Renal cortex interstitium (tissue), 11 donors: ENCODE measurements around the gene ACVR1C. TPM values are rescaled to one million over a fixed set of nuclear protein-coding genes. Genes with fewer than 3 reads are reported as not detected.

ENCODE experiments used
- DNase-seq, 11 donors: peaks; one replicate each; pipeline ENCODE4 v3.0.0-alpha.2; 2013; ENCODE audit warnings: low read depth in 9 of 11, low spot score in 4 of 11; ENCODE audit errors: extremely low read depth in 1 of 11
- polyA plus RNA-seq, 3 donors: library from polyadenylated mRNA; unstranded; fragments of 120-200 nt; gene quantifications; one replicate each; pipeline ENCODE4 v1.2.1, GENCODE V29; 2013; ENCODE audit not compliant: insufficient read length in 3 of 3

The ACVR1C gene
- polyA plus RNA-seq, 3 donors, result 0.13 to 0.23 (median 0.17) TPM

DNA sequence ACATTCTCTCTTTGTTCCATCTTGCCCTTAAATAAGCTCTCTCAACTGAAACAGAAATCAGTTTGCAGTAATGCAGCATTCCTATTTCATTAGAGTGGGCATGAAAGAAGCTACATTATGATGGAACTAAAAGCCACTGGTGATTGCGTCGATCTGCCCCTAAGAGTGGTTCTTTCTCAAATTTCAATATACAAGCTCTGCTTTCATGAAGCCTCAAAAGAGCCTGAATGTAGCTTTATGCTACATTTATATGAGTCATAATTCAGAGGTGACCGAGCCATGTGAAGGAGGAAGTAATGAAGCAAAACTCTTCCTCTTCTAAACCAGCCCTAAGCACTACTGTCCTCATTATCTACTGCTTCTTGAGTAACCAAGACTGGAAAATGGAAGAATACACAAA is 120.0 kb downstream of the ACVR1C start:
- no peak for DNase-seq

DNA sequence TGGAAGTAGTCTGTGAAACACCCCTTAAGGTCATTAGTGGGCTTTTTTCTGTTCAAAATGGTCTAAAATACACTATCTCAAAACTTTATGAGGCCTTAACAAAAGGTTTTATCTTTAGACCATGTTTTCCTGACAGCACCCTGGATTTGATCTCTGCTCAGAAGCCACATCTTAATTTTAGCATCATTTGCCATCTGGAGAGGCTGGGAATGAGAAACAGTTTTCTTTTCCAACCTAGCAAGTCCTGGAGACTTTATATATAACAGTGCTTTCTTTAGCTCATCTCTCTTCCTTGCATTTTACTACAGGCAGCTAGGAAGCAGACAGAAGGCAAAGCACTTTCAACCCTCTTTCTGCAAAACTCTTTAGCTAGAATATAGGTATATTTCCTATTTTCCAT is 122.1 kb downstream of the ACVR1C start:
- DNase-seq, result no peak

GRCh38 chr2:157504623-157505022 is 124.0 kb downstream of the ACVR1C start:
- DNase-seq, result no peak

DNA sequence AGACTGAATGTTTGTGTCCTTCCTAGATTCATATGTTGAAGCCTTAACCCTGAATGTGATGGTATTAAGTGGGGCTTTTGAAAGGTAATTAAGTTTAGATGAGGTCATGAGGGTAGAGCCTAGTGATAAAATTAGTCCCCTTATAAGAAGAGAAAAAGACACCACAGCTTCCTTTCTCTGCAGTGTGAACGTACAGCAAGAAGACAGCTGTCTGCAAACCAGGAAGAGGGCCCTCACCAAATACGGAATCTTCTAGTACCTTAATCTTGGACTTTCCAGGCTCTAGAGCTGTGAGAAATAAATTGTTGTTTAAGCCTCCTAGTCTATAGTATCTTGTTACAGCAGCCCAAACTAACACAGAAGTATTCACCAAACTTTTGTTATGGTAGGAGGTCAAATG is 127.6 kb downstream of the ACVR1C start:
- no peak for DNase-seq

DNA sequence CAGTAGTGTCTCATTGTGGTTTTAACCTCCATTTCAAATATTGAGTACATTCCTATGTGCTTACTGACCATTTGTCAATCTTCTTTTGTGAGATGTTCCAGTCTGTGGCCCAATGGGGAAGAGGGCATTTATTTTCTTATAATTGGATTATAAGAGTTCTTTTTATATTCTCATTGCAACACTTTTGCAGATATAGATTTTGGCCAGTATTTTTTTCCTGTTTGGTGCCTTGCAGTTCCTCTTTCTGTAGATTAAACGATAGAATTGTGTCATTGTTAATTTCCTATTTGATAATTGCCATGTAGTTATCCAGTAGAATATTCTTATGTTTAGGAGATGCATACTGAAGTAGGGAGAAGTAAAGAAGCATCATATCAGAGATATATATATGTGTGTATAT is 128.3 kb downstream of the ACVR1C start:
- no peak for DNase-seq

DNA sequence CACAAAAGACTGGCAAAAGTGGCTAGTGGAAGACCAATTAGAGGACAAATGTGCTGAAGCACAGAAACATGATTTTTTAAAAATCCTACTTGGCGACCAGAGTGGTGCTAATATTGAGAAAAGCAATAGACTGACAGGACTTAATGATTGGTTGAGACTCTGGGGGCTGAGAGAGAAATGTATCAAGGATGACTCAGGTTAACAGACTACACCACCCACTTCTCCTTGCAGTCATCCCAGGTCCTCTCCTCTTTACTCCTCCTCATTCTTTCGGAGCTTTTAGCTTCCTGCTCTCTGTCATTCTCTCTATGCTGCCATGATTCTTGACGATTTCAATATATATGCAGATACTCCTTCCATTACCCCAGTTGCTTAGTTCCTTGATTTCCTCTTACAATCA is 130.2 kb downstream of the ACVR1C start:
- no peak for DNase-seq

DNA sequence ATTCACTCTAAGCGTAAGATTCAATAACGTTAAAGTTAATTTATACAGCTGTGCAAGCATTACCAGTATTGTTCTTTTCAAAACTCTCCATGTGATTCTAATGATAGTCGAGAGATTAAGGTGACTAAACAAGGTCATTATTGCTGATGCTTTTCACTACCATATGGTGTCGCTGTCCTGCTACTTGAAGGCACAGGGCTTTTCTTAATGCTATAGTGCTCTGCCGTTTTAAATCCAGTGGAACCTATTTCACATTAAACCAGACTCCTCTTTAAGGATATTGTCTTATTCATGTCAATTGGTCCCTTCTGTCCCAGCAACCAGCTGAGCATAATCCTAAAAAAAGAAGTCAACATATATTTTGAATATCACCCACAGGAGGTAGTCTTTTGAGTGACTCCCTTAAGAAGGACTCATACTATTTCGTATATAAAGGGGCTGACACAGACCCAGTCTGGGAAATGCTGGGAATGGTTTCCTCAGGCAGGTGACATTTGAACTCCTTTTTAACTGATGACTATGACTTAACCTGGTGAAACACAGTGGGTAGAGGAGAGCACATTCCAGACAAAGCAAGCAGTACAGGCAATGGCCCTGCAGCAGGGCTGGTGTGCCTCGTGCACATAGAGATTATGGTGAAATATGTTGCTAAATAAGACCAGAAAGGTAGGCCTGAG is 130.9 kb downstream of the ACVR1C start:
- peak in 1 of 11 donors; percentile 8 for DNase-seq

DNA sequence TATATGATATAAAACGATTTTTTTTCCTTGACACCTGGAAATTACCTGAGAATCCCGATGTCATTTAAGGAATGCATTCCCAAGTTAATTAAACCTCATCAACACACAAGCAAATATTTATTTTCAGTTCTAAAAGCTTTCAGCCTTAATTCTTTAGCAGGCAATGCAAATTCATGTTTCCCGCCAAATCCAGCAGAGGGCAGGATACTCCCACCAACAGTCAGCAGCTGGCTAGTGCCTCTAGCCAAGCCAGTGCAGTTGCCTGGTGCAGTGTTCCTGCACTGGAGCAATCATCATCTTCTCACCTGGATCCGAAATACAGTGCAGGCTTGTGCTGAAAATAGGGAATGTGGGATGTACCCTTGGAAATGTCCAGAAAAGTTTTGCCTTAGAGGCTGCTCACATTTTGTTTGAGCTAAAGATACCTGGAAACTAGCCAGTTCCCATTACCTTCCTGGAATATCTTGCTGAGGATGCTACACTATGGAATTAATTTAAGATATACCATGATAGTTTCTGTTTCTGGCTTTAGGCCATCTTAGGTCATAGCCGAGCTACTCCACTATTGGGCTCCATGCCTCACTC is 136.4 kb downstream of the ACVR1C start:
- DNase-seq, result peak; percentile 17 to 63 (median 38)

- DNase-seq, result no peak
Observed at GRCh38 chr2:157489983-157490382, 138.7 kb downstream of the ACVR1C start.

DNA sequence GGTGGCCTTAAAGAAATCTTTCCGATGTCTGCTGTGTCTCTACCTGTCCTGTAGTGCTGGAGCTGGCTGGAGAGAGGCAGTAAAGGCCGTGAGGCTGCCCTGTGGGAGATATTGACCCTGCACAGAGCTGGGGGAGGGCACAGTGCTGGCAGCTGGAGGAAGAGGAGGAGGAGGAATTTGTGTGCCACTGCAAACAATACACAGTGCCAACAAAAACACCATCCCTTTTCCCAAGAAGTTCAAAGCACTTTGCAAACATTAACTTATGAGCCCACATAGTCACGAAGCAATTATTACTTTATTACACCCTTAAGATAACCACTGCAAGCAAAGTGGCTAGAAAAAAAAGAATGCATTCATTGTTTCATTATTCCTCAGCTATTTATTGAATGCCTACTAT is 139.8 kb downstream of the ACVR1C start:
- DNase-seq, result peak in 1 of 11 donors; percentile 21

GRCh38 chr2:157487747-157488146 is 140.9 kb downstream of the ACVR1C start:
- no peak for DNase-seq

- no peak for DNase-seq
Observed at GRCh38 chr2:157487271-157487610, 141.4 kb downstream of the ACVR1C start.

GRCh38 chr2:157486596-157487270 is 141.9 kb downstream of the ACVR1C start:
- no peak for DNase-seq

GRCh38 chr2:157480182-157480961 is 148.3 kb downstream of the ACVR1C start:
- no peak for DNase-seq

DNA sequence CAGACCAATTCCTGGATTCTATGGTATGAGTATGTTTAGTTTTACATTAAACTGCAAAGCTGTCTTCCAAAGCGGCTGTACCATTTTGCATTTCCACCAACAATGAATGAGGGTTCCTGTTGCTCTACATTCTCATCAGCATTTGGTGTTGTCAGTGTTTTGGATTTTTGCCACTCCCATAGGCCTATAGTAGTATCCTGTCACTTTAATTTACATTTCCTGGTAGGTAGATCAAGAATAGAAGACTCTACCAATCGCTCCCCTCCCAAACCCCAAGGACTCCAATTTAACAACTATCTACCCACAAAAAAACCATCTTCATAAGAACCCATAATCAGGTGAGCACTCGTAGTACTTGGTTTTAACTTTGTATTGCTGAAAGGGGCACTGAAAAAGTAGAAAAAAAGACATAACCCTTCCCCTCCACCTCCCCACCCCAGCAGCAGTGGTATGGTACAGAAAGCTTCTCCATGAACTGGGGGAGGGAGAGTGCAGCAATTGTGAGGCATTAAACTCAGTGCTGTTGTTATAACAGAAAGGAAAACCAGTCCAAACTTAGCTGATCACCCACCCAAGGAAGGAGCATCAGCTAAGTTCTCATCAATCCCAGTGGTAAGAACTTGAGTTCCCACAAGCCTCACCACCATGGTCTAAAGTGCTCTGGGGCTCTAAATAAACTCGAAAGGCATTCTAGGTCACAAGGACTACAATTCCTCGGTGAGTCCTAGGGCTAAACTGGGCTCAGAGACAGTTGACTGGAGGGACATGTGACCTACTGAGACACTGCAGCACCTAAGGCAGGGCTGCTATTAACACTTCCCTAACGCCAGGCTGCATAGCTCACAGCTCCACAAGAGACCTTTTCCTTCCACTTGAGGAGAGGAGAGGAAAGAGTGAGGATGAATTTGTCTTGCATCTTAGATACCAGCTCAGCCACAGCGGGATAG is 149.3 kb downstream of the ACVR1C start:
- no peak for DNase-seq

DNA sequence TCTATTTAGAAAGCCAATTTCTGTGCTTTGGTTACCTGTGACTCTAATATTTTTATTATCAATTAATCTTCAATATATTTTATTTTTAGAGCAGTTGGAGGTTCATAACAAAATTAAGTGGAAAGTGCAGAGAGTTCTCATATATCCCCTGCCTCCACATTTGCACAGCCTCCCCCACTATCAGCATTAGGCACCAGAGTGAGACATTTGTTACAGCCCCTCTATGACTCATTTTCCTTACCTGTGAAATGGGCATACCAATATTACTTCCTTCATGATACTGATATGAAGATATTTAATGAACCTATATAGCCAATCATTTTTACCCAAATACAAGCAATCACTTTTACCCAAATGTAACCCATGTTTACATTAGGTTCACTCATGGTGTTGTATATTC is 150.7 kb downstream of the ACVR1C start:
- no peak for DNase-seq

DNA sequence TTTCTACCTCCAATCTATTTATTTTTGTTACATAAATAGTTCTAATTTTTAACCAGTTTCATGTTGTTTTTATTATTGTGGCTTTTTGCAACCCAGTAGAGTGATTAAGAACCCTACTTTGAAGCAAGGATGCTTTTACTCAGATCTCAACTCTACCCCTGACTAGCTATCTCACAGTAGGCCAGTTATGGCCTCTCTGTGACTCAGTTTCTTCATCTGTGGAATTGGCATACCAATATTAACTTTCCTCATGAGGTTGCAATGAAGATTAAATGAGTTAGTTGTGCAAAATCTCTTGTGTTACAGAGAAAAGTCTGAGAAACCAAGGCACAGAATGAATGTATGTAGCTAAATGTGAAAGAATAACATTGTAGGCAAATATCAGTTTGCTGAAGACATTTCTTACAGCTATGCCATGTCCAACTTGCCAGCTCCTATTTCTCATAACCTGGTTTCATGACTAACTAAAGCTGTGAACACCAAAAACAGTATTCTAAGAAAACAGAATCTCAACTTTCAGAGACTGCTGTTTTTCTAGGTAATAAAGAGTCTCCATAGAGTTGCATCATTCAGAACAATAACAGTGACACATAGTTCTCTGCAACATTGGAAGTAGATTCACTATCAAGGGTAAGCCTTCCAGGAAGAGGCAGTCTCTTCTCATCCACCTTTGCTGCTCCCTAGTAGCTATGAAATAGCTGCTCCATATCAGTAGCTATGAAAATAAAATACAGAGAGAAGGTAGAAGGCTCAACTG is 151.5 kb downstream of the ACVR1C start:
- no peak for DNase-seq
